GM19452 (cell line): Measurements from ENCODE around the gene DUSP5.

Source experiments
- ATAC-seq: cut with Tn5 transposase; IDR thresholded peaks from one replicate; pipeline ENCODE4 v1.9.1; 2021; ENCODE audit not compliant: unreplicated experiment

The DUSP5 gene

DNA sequence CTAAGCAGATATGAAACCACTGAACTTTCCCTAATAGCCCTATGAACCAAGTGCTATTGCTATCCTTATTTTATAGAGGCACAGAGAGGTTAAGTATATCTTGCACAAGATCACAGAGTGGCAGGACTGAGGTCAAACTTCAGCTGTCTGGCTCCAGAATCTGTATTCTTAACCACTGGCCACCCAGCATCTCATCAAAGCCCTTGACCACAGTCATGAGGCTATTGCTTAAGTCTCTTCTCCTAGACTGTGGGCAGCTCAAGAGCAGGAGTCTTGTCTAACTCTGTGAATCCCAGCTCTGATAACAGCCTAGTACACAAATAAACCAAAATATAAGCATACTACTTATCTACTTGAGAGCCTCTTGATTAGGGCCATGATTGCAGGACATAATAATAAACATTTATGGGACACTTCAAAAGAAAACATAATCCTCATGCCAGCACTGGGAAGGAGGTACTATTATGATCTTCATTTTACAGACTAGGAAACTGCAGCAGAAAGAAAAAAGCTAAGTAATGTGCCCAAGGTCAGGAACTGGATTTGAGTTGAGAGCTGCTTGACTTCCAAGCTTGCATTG, 47.3 kb downstream of the DUSP5 start:
- no peak for ATAC-seq

GRCh38 chr10:110546077-110546476, 48.4 kb downstream of the DUSP5 start:
- ATAC-seq = no peak

DNA sequence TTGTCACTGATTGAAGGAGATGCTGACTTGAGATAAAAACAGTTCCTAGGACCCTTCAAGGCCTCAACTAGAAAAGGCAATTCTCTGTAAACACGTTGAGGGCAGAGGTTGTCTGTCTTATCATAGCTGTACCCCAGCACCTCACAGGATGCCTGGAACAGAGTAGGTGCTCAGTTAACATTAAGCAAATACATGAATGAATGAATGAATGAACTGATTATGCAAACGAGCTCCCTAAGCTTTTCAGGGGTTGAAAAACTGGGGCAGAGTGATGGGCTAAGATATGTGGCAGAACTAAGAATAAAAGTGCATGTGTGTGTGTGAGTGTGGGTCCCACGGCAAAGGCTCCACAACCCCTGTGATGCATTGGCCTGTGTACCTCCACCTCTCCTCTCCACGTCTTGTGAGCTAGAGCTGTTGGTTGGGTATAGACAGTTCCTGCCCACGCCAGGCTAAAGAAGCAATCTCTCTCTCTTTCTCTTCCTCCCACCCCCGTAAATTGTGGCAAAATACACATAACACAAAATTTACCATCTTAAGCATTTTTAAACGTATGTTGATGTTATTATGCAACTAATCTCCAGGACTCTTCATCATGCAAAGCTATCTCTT, 48.9 kb downstream of the DUSP5 start:
- no peak for ATAC-seq

DNA sequence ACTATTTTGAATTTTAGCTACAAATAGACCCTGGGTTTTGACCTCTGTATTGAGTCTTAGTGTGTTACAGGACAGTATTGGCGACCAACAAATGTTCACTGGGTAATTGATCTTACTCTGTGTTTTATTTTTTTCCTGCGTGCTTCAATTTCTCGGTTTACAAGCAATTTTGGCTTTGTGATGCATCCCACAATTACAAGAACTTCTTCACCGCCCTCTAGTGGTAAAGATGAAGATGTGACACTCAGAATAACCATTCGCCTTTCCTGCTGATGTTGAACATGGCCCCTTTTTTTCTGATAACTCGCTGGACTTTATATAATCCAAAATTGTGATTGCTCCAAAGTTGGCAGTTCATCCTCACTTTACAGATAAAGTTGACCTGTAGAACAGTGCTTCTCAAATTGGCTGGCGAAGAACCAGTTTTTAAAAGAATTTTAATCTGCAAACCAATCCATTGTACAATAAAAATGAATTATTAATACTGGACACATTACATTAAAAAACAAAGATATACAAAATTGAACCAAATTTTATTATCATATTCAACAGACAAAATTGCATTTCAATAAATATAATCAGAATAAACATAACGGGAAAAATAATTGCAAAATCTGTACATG, 49.5 kb downstream of the DUSP5 start:
- ATAC-seq = peak; percentile 54

- ATAC-seq = no peak
These were observed 50.3 kb downstream of the DUSP5 start for GRCh38 chr10:110548002-110548401.

DNA sequence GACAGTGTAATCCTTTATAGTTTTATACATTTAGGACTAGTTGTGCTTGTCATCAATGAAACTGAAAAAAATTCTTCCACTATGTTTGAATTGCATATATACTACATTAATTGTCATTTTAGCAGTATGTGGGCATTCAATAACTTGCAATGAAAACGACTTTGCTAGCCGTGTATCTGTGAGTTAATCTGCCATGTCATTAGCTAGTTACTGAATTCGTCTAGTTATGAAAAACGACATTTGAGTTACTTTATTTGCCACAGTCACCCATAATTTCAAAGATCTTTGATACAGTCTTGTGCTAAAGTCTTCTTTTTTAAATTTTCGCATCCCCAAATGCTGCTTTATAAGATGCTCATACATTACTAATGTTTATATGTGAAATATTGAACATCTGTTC, 51.5 kb downstream of the DUSP5 start:
- no peak for ATAC-seq

- ATAC-seq = no peak
These were observed 56.2 kb downstream of the DUSP5 start for GRCh38 chr10:110553905-110554304.

DNA sequence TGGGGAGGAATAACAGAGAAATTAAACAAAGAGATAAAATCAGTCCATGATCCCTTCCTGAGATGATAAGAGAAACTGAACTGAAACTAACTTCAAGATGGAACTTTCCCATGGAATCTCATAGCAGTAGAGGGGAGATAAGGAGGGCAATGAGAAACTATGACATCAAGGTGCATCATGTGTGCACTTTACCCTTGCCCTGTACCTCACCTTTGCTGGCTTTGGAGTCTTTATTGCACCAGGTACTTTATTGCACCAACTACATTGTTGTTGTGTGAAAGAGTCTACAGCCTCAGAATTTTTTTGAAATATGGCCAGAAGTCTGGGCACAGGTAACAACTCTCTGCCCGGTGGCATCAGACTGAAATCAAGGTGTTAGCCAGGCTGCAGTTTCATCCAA, 58.6 kb downstream of the DUSP5 start:
- no peak for ATAC-seq

DNA sequence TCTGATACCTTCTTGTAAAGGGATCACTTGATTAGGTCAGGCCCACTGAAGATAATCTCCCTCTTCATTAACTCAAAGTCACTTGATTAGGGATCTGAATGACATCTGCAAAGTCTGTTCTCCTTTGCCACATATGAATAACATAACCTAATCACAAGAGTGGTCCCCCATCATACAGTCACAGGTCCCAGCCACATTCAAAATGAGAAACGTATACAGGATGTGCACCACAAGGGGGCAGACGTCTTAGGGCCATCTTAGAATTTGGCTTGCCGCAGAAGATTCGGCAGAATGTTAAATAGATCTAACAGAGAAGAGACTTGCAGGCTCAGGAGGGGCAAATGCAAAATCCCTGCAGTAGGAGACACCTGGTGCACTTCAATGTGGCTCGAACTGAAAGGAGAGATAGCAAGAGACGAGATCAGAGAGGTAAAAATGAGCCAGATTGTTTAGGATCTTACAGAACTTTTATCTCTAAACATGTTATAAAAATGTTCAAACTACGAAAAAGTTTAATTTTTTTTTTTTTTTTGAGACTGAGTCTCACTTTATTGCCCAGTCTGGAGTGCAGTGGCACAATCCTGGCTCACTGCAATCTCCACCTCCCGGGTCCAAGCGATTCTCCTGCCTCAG, 59.4 kb downstream of the DUSP5 start:
- peak; percentile 74 for ATAC-seq

DNA sequence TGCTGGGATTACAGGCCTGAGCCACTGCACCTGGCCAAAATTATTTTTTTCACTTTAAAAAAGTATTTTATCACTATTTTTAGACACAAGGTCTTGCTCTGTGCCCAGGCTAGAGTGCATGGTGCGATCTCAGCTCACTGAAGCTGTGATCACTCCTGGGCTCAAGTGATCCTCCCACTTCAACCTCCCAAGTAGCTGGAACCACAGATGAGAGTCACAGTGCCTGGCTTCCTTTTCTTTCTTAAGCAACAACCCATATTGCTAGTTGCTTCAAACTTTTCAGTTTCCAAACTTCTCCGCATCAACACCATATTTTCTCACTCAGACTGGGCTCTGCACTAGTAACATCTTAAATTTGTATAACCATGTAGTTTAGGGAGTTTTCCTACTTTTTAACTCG, 60.3 kb downstream of the DUSP5 start:
- no peak for ATAC-seq

DNA sequence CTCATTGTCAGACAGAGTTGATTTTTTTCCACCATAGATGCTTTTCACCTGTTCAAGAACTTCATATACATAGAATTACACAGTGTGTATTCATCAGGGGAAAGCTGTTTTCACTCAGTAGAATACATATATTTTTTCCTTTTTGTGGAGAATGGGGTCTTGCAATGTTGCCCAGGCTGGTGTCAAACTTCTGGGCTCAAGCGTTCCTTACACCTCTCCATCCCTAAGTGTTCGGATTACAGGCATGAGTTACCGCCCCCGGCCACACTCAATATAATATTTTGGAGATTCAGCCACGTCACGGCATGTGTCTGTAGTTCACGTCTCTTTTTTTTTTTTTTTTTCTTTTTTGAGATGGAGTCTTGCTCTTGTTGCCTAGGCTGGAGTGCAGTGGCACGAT, 62.3 kb downstream of the DUSP5 start:
- ATAC-seq = no peak
